ENCODE data around the gene MXD3.

MXD3 gene

GRCh38 chr5:177271113-177271512, 40.6 kb downstream of the MXD3 start:
- no peak; the same call in 2 of the 3 replicates for ATAC-seq

DNA sequence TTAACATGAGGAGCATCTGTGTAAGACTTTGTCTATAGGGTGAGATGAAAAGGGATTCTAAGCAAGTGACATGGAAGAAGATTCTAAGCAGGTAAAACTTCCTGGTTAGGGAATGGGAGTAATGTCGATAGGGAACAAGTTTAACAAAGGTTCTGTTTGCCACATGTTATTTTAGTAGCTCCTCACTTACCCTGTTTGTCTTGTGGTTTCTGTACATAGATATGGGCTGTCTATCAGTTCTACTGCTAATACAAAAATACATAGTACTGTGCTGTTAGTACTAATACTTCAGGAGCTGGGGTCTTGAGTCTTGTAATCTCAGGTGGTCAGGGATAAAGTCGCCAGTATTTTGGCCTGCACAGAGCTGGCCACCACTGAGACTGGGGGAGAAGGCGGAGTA, 41.0 kb downstream of the MXD3 start:
- ATAC-seq, result no peak
- TF ChIP-seq ARNTL (CRISPR knock-in tag; IDR thresholded peaks at IDR 0.05; ENCODE audit: borderline replicate concordance, low read depth) (no peak), TCF4 (CRISPR knock-in tag; IDR thresholded peaks at IDR 0.05; ENCODE audit: borderline replicate concordance) (no peak), RARB (CRISPR knock-in tag; IDR thresholded peaks at IDR 0.05) (no peak), CSDC2 (CRISPR knock-in tag; IDR thresholded peaks at IDR 0.05) (no peak), OSR1 (CRISPR knock-in tag; IDR thresholded peaks at IDR 0.05) (no peak), ZC3H10 (CRISPR knock-in tag; IDR thresholded peaks at IDR 0.05) (no peak), BACH2 (CRISPR knock-in tag; IDR thresholded peaks at IDR 0.05; ENCODE audit: borderline replicate concordance) (no peak), TOX (CRISPR knock-in tag; IDR thresholded peaks at IDR 0.05; ENCODE audit: borderline replicate concordance) (no peak), ISL1 (CRISPR knock-in tag; IDR thresholded peaks at IDR 0.05) (no peak), ESRRG (CRISPR knock-in tag; IDR thresholded peaks at IDR 0.05) (no peak), ZNF8 (CRISPR knock-in tag; IDR thresholded peaks at IDR 0.05) (no peak), ZNF565 (CRISPR knock-in tag; conservative IDR thresholded peaks at IDR 0.05; ENCODE audit: low read depth) (no peak), SNAI2 (CRISPR knock-in tag; IDR thresholded peaks at IDR 0.05) (no peak), ZNF70 (CRISPR knock-in tag; IDR thresholded peaks at IDR 0.05) (no peak)
- TF ChIP-seq, protein P1, sequence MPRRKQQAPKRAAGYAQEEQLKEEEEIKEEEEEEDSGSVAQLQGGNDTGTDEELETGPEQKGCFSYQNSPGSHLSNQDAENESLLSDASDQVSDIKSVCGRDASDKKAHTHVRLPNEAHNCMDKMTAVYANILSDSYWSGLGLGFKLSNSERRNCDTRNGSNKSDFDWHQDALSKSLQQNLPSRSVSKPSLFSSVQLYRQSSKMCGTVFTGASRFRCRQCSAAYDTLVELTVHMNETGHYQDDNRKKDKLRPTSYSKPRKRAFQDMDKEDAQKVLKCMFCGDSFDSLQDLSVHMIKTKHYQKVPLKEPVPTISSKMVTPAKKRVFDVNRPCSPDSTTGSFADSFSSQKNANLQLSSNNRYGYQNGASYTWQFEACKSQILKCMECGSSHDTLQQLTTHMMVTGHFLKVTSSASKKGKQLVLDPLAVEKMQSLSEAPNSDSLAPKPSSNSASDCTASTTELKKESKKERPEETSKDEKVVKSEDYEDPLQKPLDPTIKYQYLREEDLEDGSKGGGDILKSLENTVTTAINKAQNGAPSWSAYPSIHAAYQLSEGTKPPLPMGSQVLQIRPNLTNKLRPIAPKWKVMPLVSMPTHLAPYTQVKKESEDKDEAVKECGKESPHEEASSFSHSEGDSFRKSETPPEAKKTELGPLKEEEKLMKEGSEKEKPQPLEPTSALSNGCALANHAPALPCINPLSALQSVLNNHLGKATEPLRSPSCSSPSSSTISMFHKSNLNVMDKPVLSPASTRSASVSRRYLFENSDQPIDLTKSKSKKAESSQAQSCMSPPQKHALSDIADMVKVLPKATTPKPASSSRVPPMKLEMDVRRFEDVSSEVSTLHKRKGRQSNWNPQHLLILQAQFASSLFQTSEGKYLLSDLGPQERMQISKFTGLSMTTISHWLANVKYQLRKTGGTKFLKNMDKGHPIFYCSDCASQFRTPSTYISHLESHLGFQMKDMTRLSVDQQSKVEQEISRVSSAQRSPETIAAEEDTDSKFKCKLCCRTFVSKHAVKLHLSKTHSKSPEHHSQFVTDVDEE (CRISPR knock-in tag; IDR thresholded peaks at IDR 0.05), result no peak
- TF ChIP-seq, protein P2, sequence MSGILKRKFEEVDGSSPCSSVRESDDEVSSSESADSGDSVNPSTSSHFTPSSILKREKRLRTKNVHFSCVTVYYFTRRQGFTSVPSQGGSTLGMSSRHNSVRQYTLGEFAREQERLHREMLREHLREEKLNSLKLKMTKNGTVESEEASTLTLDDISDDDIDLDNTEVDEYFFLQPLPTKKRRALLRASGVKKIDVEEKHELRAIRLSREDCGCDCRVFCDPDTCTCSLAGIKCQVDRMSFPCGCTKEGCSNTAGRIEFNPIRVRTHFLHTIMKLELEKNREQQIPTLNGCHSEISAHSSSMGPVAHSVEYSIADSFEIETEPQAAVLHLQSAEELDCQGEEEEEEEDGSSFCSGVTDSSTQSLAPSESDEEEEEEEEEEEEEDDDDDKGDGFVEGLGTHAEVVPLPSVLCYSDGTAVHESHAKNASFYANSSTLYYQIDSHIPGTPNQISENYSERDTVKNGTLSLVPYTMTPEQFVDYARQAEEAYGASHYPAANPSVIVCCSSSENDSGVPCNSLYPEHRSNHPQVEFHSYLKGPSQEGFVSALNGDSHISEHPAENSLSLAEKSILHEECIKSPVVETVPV (CRISPR knock-in tag; IDR thresholded peaks at IDR 0.05), result no peak
- TF ChIP-seq, protein P3, sequence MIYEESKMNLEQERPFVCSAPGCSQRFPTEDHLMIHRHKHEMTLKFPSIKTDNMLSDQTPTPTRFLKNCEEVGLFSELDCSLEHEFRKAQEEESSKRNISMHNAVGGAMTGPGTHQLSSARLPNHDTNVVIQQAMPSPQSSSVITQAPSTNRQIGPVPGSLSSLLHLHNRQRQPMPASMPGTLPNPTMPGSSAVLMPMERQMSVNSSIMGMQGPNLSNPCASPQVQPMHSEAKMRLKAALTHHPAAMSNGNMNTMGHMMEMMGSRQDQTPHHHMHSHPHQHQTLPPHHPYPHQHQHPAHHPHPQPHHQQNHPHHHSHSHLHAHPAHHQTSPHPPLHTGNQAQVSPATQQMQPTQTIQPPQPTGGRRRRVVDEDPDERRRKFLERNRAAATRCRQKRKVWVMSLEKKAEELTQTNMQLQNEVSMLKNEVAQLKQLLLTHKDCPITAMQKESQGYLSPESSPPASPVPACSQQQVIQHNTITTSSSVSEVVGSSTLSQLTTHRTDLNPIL (CRISPR knock-in tag; IDR thresholded peaks at IDR 0.05; ENCODE audit: low read depth), result no peak
- TF ChIP-seq, protein P4, sequence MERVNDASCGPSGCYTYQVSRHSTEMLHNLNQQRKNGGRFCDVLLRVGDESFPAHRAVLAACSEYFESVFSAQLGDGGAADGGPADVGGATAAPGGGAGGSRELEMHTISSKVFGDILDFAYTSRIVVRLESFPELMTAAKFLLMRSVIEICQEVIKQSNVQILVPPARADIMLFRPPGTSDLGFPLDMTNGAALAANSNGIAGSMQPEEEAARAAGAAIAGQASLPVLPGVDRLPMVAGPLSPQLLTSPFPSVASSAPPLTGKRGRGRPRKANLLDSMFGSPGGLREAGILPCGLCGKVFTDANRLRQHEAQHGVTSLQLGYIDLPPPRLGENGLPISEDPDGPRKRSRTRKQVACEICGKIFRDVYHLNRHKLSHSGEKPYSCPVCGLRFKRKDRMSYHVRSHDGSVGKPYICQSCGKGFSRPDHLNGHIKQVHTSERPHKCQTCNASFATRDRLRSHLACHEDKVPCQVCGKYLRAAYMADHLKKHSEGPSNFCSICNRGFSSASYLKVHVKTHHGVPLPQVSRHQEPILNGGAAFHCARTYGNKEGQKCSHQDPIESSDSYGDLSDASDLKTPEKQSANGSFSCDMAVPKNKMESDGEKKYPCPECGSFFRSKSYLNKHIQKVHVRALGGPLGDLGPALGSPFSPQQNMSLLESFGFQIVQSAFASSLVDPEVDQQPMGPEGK (CRISPR knock-in tag; IDR thresholded peaks at IDR 0.05; ENCODE audit: borderline replicate concordance), result no peak

More at GRCh38 chr5:177271113-177271512, 40.6 kb downstream of the MXD3 start:
- TF ChIP-seq ESRRG (CRISPR knock-in tag; IDR thresholded peaks at IDR 0.05), result no peak
- TF ChIP-seq OSR1 (CRISPR knock-in tag; IDR thresholded peaks at IDR 0.05), result no peak
- no peak for TF ChIP-seq BACH2 (CRISPR knock-in tag; IDR thresholded peaks at IDR 0.05; ENCODE audit: borderline replicate concordance)
- TF ChIP-seq PPARA (CRISPR knock-in tag; IDR thresholded peaks at IDR 0.05; ENCODE audit: borderline replicate concordance), result no peak

DNA sequence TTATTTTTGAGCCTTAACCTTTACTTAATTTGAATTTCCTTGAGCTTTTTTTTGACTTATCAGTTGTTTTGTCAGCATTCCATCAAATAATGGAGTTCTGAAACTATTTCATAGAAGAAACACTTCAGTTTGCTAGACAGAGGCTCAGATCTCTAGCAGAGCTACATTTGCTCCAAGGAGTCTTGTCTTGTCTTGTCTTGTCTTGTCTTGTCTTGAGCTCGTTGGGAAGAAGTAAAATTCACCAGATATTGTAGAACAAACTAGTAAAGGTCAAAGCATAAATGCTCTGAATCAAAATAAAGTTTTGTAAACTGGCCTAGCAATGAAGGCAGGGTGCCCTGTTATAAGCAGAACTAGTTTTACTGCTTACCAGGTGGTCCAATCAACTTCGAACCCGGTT, 41.7 kb downstream of the MXD3 start:
- ATAC-seq, result no peak
- TF ChIP-seq RARB (CRISPR knock-in tag; IDR thresholded peaks at IDR 0.05) (no peak), ZFP30 (CRISPR knock-in tag; IDR thresholded peaks at IDR 0.05) (no peak), ZNF8 (CRISPR knock-in tag; IDR thresholded peaks at IDR 0.05) (no peak), GLIS3 (CRISPR knock-in tag; IDR thresholded peaks at IDR 0.05) (no peak)
- TF ChIP-seq, protein P3 (CRISPR knock-in tag; IDR thresholded peaks at IDR 0.05; ENCODE audit: low read depth), result no peak
- TF ChIP-seq, protein P2 (CRISPR knock-in tag; IDR thresholded peaks at IDR 0.05), result no peak
